GM19452 (cell line): ENCODE results near the gene TEX101.

ENCODE experiments used
- ATAC-seq: cut with Tn5 transposase; IDR thresholded peaks from one replicate; pipeline ENCODE4 v1.9.1; 2021; ENCODE audit not compliant: unreplicated experiment

TEX101 gene

DNA sequence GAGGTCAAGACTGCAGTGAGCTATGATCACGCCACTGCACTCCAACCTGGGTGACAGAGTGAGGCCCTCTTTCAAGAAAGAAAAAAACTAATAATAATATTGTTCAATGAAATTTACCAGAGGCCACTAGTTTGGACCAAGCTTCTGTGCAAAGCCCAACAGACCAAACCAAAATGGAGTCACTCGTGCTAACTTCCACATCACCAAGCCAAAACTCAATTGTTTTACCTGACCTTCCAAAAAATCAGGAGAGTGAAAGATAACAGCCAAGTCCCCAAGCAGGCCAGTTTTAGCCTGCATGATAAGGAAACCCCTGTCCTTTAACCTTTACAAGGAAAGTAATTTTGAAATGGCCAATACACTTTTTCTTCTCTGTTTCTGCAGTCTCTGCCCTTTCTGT is 30.7 kb downstream of the TEX101 start:
- no peak for ATAC-seq

DNA sequence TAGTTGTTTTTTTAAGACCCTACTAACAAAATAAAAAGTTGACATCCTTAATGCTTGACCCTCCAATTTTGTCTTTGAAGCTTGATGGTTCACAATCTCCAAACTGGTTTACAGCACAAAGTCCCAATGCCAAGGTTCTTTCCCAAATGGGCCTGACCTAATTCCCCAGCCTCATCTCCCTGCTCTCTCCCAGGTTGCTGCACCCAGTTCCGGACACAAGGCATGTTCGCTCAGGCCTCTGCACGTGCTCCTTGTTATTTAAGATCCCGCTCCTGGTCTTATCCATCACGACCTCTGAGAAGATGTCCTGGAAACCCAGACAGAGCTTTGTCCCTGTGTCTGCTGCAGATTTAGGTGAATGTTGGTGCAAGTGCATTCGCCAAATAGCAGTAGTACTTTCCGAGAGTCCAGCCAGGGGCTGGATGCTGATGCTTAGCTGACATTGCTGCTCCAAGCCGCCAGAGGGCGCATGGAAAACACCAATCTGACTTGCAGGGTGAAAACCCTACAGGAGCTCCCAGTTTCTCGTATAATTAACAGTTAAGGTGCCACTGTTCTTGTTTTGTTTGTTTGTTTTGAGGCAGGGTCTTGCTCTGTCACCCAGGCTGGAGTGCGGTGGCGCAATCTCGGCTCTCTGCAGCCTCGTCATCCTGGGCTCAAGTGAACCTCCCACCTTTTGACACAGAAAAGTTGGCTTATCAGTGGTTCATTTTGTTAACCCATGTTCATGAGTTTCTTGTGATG is 32.2 kb downstream of the TEX101 start:
- no peak for ATAC-seq

DNA sequence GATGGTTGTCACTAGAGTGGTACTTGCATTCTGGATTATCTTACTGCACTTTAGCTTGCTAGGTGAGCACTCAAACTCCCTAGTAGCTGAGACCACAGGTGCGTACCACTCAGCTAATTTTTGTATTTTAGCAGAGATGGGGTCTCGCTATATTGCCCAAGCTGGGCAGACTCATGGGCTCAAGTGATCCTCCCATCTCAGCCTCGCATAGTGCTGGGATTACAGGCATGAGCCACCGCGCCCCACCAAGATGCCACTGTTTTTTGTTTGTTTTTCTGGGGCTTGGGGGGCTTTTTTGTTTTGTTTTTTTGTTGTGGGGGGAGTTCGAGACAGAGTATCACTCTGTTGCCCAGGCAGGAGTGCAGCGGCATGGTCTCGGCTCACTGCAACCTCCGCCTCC is 33.0 kb downstream of the TEX101 start:
- ATAC-seq: no peak

DNA sequence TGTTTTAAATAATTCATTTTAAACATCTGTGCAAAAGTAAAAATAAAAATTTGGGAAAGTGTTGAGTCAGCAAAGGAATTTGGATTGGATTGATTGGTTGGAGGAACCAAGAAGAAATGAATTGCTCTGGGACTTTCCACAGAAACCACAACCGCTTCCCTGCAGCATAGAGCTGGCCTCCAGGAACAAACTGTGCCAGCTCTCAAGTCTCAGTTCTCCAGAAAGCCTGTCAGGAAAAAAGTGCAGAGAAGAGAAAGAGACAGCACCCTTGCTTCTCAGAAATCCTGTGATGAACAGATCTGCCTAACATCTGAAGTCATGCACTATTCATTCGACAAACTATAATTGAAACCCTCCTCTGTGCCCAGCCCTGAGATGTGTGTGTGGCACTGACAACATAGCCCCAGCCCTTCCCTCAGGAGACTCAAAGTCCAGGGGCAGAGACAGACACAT is 35.9 kb downstream of the TEX101 start:
- no peak for ATAC-seq

DNA sequence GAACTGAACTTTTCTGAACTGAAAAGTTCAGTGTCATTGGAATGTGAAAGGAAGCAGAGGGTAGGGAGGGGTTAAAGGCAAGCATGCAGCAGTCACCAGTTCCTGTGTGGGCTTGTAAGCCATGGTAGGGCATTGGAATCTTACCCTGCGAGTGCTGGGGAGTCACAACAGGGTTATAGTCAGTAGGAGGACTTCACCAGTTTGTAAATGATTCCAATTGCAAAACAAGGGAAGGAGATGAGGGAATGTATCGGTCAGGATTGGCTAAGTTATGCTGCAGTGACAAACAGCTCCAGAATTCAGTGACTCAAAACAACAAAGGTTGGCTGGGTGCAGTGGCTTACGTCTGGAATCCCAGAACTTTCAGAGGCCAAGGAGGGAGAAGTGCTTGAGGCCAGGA is 37.9 kb downstream of the TEX101 start:
- no peak for ATAC-seq

DNA sequence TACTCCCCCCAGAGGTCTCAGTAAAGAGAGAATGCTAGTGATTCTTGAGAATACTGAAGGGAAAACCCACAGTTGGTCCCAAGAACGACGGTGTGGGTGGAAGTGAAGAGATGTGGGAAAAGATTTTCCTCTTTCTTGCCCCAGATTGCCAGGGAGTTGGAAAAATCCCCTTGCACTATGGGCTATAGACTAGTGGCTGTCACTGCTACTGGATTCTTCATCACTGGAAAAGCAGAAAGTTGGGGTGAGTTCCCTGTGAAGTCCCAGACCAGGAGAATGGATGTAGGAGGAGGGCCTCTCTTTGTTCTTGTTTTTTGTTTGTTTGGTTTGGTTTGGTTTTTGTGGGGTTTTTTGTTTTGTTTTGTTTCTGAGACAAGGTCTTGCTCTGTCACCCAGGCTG is 39.3 kb downstream of the TEX101 start:
- ATAC-seq: no peak

DNA sequence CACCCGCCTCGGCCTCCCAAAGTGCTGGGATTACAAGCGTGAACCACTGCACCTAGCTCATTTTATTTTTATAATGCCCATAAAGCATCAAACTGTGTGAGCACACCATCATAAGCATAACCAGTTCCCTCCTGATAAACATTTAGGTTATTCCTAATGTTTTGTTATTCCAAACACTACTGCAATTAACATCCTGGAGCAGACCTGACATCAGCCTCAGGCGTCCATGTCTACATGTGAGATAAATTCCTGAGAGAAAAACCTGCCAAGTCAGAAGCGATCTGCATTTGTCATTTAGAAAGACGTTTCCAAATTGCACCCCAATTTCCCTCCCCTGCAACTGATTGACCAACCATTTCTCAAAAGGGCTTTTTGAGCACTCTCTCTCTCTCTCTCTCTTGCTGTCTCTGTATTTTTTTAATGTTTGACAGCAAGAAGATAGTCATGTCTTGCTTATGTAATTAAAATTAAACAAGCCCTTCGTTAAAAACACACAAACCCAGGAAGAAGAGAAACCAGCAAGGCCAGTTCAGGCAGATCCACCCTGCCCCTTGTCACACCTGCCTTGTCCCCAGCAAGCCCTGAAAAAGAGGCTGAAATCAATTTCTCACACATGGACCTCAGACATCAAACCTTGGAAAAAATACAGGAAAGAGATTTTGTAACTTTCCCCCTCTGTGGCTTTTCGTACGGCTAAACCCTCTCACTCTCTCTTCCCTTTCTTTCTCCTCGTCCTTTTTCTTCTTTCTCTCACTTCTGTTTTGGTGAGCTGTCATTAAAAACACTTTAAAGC is 40.8 kb downstream of the TEX101 start:
- no peak for ATAC-seq

DNA sequence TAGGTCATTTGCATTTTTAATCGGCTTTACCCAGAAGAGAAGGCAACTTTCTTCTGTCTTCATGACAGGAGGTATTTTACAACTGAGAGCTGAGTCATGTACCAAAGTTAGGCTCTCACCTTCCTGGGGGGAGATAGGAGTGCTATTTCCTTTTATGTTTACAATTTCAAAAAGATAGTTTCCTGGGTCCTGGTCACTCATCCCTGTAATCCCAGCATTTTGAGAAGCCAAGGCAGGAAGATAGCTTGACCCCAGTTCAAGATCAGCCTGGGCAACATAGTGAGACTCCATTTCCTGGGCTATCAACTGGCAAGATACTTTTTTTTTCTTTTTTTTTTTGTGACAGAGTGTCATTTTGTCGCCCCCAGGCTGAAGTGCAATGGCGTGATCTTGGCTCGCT is 43.1 kb downstream of the TEX101 start:
- no peak for ATAC-seq

DNA sequence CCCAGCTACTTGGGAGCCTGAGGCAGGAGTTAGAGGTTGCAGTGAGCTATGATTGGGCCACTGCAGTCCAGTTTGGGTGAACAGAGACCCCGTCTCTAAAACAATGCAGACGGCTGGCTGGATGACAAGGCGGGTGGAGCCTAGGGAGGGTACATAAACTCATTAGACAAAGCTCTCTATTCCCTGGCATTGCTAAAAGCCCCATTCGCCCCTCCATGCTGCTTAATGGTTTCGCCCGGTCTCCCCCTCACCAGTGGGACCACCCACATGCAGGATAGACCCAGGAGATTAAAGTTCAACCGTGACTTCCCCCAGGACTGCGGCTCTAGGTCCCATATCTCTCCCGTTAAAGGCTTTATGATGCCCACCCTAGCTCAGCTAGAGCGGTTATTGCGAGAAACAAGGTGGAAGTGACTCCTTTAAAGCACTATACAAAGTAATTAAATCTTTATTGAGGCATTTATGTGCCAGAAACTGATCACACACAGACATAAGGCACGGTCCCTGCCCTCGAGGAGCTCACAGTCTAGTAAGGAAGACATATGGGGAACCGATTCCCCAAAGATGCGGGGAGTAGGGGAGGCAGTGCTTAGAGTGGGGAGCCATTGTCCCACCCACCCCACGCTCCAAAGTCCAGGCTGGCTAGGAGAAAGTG is 45.8 kb downstream of the TEX101 start:
- no peak for ATAC-seq

DNA sequence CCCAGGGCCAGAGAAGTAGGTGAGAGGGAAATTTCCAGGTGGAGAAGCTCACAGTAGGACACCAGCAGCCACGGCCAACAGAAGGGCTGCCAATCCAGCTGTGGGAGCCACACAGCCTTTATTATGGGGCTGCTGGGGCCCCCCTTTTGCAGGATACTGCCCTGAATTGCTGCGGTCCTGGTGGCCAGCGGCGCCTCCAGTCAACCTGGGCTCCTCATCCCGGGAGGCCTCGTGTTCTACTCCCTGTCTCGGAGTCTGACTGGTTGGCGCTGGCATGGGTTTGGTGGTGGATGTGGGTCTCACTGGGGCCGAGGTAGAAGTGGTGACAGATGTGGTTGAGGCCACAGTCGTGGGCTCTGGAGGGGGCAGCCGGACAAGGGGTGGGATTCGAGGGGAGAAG is 46.6 kb downstream of the TEX101 start:
- no peak for ATAC-seq

DNA sequence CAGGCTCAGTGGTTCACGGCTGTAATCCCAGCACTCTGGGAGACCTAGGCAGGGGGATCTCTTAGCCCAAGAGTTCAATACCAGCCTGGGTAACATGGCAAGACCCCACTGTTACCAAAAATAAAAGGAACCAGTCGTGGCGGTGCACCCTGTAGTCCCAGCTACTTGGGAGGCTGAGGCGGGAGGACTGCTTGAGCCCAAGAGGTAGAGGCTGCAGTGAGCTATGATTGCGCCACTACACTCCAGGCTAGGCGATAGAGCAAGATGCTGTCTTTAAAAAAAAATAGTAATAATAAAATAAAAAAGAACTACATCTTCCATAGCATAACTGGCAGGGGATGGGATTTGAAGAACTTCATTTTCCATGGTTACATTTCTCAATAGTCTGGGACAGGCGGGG is 47.7 kb downstream of the TEX101 start:
- no peak for ATAC-seq

DNA sequence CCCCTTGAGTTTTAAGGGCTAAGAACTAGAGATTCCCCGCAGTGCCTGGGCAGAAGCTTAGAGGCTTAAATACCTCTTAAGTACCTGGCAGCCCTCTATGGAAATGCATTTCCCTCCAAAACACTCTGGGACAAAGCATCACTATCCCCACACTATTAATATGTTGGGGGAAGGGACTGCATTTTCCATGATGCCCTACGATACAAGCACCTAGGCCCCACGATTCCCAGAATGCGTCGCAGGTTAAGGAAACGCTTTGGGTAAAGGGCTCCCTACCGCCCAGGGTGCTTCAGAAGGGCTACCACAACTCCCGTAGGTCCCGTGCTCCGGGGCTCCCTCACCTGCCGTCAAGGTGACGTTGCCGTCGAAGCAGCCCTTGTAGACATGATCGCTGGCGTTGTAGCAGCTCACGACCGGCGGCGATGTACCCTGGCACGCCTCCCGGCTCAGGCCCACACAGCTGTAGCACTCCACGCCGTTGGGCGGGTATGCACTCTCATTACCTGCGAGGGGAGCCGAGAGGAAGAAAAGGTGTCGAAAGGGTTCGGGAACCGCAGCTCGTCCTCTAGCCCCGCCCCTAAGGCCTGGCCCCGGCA is 48.2 kb downstream of the TEX101 start:
- ATAC-seq: no peak

DNA sequence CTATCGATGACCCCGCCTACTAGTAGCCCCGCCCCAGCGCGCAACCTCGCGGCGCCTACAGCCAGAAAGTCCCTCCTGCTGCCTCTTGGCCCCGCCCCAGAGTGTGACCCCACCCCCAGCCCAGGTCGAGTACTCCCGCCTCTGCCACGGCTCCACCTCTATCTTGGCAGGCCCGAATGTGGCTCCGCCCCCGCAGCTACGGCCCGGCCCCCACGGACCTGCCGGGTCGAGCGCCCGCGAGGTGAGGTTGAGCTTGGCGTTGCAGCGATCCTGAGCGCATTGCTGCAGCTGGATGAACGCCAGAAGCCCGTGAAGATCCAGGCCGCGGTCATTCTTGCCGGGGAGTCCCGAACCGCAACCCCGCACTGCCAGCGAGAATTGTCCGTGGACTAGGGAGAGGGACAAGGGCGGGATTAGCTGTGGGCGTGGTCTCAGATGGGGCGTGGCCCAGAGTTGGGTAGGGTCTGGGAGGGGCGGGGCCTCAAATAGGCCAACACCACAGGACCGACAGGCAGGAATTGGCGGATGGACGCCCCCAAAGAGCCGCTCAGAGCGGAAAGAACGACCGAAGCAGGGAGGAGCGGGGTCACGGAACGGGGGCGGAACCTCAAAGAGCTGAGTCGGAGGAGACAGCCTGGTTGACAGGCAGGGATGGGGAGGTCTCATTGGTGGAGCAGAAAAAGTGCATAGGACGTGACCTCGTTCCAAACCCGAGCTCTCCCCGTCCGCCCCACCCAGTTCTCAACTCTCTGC is 48.9 kb downstream of the TEX101 start:
- peak; percentile 87 for ATAC-seq

DNA sequence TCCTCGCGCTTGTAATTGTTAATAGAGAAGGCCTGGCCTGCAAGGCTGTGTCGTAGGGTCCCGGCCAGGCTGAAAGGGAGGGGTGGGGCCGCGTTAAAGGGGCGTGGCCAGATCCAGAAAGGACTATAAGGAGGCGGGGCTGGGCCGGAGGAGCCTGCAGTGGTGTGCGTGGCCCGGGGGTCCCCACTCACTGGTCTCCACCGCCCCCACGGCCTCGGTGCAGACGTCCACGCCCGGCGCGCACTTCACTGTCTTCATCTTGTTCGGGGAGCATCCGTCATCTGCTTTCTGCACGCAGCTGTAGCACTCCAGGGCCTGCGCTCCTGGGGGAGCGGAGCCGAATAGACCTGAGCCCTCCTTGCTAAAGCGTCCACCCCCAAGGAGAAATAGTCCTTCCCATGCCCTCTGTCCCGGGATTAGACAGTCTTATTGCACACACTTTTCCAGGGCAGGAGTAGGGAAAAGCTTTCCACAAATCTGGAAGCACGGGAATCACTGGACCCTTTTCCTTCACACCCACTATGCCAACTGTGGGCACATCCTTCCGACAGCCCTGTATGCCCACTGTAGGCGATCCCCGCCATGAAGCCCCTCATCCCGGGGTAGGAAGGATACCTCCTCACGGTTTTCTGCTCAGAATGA is 49.6 kb downstream of the TEX101 start:
- ATAC-seq: peak; percentile 34

DNA sequence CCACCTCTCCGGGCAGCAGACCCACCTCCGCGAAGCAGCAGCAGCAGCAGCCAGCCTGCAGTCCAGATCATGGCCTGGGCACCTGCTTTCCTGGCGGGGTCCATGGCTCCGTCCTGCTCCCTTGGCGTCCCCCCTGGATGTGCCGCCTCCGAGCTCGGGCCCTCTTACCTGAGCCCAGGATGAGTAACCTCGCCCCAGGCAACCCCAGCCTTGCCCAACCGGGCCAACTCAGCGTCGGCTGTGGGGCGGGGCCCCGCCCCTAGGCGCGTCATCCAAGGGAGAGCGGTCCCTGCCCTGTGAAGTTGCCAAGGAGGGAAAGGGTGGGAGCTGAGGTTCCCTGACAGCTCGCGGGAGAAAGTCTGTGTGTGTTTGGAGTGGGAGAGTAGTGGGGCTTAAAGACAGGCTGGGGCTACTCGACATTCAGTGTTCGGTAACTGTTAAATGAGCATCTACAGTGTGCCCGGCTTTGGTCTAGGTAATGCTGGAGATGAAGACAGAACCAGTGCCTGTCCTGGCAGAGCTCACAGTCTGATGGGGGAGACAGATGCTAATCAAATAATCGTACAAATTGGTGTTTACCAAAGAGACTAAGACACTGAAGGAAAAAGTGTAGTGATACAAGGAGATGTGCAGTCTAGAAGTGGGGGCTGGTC is 50.9 kb downstream of the TEX101 start, which contains the start of gene LYPD3:
Gene LYPD3 (minus strand): TSS at position 141 of the 653 bp plus-strand sequence. CDS start 37 bp downstream, at position 104.
- ATAC-seq: no peak

DNA sequence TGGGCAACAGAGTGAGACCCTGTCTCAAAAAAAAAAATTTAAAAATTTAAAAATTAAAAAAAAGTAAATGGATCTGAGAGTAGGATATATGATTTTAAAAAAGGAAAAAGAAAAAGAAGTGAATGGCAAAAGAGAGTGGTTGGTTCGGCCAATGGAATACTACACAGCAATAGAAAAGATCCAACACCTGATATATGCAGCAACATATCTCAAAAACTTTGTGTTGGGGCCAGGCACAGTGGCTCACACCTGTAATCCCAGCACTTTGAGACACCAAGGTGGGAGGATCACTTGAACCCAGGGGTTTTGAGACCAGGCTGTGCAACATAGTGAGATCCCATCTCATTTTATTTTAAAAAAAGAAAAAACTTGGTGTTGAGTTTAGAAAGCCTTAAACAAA is 52.1 kb downstream of the TEX101 start:
- no peak for ATAC-seq

DNA sequence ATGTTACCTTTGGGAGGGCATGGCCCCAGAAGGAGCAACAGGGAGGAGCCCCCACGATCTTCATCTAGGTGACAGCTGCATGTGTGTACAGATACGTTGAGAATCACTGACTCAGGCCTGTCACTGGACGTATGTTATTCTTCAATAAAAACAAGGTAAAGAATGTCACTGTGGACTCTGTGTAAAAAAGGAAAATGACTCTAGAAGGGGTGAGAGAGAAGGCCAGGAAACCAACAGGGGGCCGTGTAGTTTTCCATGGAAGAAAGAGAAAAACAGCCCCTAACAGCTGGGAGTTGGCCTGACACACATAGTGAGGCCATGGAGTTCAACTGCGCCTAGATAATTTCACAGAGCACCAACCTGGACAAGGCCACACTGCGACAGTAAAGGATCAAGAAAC is 52.6 kb downstream of the TEX101 start:
- ATAC-seq: no peak

DNA sequence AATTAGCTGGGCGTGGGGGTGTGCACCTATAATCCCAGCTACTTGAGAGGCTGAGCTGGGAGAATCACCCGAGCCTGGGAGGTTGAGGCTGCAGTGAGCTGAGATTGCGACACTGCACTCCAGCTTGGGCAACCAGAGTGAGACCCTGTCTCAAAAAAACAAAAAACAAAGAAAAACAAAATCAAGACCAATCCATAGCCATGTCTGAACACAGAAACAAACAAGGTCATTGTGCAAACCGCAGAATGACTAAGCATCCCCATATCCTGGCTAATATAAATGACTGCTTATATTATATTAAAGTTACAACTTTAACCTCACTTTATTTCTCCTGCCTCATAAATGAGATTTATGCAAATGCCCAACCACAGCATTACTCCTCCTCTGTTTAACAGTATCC is 53.0 kb downstream of the TEX101 start:
- no peak for ATAC-seq
